Measurements from ENCODE around the gene PRG3. TPM values are rescaled to one million over a fixed set of nuclear protein-coding genes. Genes with fewer than 3 reads are reported as not detected.

Gene PRG3
- total and polyA plus RNA-seq, 9 of the 15 experiments (the other 6 are each of a cell fraction or from before 2014, with no cell fraction given): 0.18 to 0.55 (median 0.38) TPM; not detected in 6

DNA sequence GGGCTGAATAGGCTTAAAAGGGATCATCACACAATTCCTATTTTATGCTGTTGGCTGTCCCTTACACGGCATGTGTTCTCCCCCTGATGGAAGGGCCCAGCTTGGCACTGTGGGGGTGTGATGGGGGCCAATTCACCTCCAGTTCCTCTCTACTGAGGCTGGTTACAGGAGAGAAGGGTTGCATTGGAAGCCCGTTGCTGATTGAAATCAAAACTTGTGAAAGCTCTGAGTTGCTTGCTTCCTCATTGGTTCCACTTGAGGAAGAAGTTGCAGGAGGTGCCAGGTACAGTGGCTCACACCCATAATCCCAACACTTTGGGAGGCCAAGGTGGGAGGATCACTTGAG is 22.8 kb upstream of the PRG3 start:
- POLR2A ChIA-PET: interaction anchor here (0.8 to 2.8 kb wide), 4 partner anchors 8 to 66 kb away, joined by 3 to 18 read pairs (median 4); partner anchors contain the start of gene P2RX3
- 53% methylated on average over 2 of the region's 2 CpGs for WGBS (ENCODE audit: insufficient coverage, low coverage, missing lambda C conversion rate)

More for the DNA sequence above, 22.8 kb upstream of the PRG3 start:
- no peak overlapping the region; the same call in 2 of the 3 replicates for H3K27ac ChIP-seq (ENCODE audit: extremely low read depth, low read depth, low read length)
- no peak for ATAC-seq
- in situ Hi-C loops (cut with MboI): no loop called here
- H2AFZ ChIP-seq (ENCODE audit: low read depth, low read length): no peak overlapping the region
- TF ChIP-seq RAD21 (CRISPR knock-in tag; conservative IDR thresholded peaks at IDR 0.05 in 1 of 2, IDR thresholded peaks at IDR 0.05 in 1 of 2) (no peak), CTBP1 (IDR thresholded peaks at IDR 0.05; ENCODE audit: borderline replicate concordance) (no peak), NCOA2 (IDR thresholded peaks at IDR 0.05; ENCODE audit: partially characterized antibody in 2 of 2) (peak in 1 of 2 experiments; percentile 66)
- TF ChIP-seq, protein P1, sequence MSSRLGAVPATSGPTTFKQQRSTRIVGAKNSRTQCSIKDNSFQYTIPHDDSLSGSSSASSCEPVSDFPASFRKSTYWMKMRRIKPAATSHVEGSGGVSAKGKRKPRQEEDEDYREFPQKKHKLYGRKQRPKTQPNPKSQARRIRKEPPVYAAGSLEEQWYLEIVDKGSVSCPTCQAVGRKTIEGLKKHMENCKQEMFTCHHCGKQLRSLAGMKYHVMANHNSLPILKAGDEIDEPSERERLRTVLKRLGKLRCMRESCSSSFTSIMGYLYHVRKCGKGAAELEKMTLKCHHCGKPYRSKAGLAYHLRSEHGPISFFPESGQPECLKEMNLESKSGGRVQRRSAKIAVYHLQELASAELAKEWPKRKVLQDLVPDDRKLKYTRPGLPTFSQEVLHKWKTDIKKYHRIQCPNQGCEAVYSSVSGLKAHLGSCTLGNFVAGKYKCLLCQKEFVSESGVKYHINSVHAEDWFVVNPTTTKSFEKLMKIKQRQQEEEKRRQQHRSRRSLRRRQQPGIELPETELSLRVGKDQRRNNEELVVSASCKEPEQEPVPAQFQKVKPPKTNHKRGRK (tag; IDR thresholded peaks at IDR 0.05): peak; percentile 13; the same call in 1 of the 2 replicates
- TF ChIP-seq, protein P2, sequence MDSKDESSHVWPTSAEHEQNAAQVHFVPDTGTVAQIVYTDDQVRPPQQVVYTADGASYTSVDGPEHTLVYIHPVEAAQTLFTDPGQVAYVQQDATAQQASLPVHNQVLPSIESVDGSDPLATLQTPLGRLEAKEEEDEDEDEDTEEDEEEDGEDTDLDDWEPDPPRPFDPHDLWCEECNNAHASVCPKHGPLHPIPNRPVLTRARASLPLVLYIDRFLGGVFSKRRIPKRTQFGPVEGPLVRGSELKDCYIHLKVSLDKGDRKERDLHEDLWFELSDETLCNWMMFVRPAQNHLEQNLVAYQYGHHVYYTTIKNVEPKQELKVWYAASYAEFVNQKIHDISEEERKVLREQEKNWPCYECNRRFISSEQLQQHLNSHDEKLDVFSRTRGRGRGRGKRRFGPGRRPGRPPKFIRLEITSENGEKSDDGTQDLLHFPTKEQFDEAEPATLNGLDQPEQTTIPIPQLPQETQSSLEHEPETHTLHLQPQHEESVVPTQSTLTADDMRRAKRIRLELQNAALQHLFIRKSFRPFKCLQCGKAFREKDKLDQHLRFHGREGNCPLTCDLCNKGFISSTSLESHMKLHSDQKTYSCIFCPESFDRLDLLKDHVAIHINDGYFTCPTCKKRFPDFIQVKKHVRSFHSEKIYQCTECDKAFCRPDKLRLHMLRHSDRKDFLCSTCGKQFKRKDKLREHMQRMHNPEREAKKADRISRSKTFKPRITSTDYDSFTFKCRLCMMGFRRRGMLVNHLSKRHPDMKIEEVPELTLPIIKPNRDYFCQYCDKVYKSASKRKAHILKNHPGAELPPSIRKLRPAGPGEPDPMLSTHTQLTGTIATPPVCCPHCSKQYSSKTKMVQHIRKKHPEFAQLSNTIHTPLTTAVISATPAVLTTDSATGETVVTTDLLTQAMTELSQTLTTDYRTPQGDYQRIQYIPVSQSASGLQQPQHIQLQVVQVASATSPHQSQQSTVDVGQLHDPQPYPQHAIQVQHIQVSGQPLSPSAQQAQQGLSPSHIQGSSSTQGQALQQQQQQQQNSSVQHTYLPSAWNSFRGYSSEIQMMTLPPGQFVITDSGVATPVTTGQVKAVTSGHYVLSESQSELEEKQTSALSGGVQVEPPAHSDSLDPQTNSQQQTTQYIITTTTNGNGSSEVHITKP (IDR thresholded peaks at IDR 0.05; ENCODE audit: partially characterized antibody): peak; percentile 28
- TF ChIP-seq, protein P3, sequence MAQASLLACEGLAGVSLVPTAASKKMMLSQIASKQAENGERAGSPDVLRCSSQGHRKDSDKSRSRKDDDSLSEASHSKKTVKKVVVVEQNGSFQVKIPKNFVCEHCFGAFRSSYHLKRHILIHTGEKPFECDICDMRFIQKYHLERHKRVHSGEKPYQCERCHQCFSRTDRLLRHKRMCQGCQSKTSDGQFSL (CRISPR knock-in tag; IDR thresholded peaks at IDR 0.05): 0 out of 2 replicates have a peak, but pooled peaks have one; percentile 34
- TF ChIP-seq, protein P3 (tag; IDR thresholded peaks at IDR 0.05): no peak
- no peaks in the 10 kb centered on the region; a peak in 1 of 5 replicates for H3K27me3 ChIP-seq (ENCODE audit: control insufficient read depth in 2 of 2, insufficient read depth in 2 of 2, low read length in 2 of 2)
- no peaks in the 10 kb centered on the region for H3K9me1 ChIP-seq (ENCODE audit: control insufficient read depth, insufficient read depth, low read length)
- H3K79me2 ChIP-seq (ENCODE audit: control insufficient read depth, insufficient read depth, low read length): no peaks in the 10 kb centered on the region
- peaks cover 11 to 28% of the 10 kb centered on the region in 2 experiments; a peak in 3 of 5 replicates for H3K4me1 ChIP-seq (replicated peaks in 1 of 2; ENCODE audit: control insufficient read depth in 2 of 2, insufficient read depth in 2 of 2, low read length in 2 of 2)
- no peak for FAIRE-seq
- DNase-seq (ENCODE audit: extremely low read depth in 1 of 4, low spot score in 3 of 4): no peak
- intact Hi-C loops (cut with micrococcal nuclease): loop anchor here (2.0 kb wide), 2 partner anchors 21 to 45 kb away; no protein-coding TSS in a partner anchor
- H3K36me3 ChIP-seq (ENCODE audit: control insufficient read depth, insufficient read depth, low read length): peaks cover 36% of the 10 kb centered on the region
- H3K4me2 ChIP-seq (ENCODE audit: insufficient read depth, low read length): no peak overlapping the region
- no peak overlapping the region for H3K4me3 ChIP-seq
- H3K9ac ChIP-seq (ENCODE audit: insufficient read depth in 1 of 2, low read depth in 2 of 2, low read length in 2 of 2): no peak overlapping the region
- BruUV-seq (replicated peaks): no TSS peak
- no peaks in the 10 kb centered on the region for H3K9me3 ChIP-seq (replicated peaks; ENCODE audit: control insufficient read depth, insufficient read depth, low read depth, low read length)
- CTCF ChIA-PET (ENCODE audit: low intra/inter-chr PET ratio): no interaction called here
- H4K20me1 ChIP-seq (replicated peaks; ENCODE audit: control insufficient read depth, insufficient read depth, low read length): no peaks in the 10 kb centered on the region

Measured in K562 (cell line).